Activated CD8-positive, alpha-beta memory T cell treated with anti-CD3 and anti-CD28 coated beads, Interleukin-2, amount 10 ng/mL, durations not matched to agents 7 days and 5 days (primary cell): ENCODE data around the gene PLAGL2. TPM values are rescaled to one million over a fixed set of nuclear protein-coding genes. Genes with fewer than 3 reads are reported as not detected.
"Not testable (repeated sequence)": the region's sequence is repeated elsewhere in the genome, so short reads cannot be mapped to it uniquely, and the experiment has no call there.

Experiments
- ATAC-seq: fragments of 150-1000 bp; cut with Tn5 transposase; one replicate; pipeline ENCODE4 v1.10.0; 2021; ENCODE audit warnings: moderate library complexity
- CTCF ChIA-PET: fragments of 350-600 bp; sonication (Branson Sonifier 250); formaldehyde crosslinking; loops from one replicate; lab custom pipeline; 2021; ENCODE audit warnings: antibody characterized with exemption; lab: Charles Lee
- DNase-seq: peaks from one replicate; pipeline ENCODE4 v3.0.0-alpha.2; 2020
- H3K27ac Mint-ChIP-seq: one replicate; pipeline ENCODE4 v1.8.0; 2021; ENCODE audit warnings: mild to moderate bottlenecking, mixed read lengths
- H3K27me3 Mint-ChIP-seq: one replicate; pipeline ENCODE4 v1.8.0; 2021; ENCODE audit warnings: mixed read lengths
- H3K36me3 Mint-ChIP-seq: one replicate; pipeline ENCODE4 v1.8.0; 2021; ENCODE audit warnings: mild to moderate bottlenecking, mixed read lengths
- H3K4me1 Mint-ChIP-seq: one replicate; pipeline ENCODE4 v1.8.0; 2021; ENCODE audit warnings: mixed read lengths
- H3K4me3 Mint-ChIP-seq: one replicate; pipeline ENCODE4 v1.8.0; 2021; ENCODE audit warnings: mild to moderate bottlenecking, moderate library complexity, mixed read lengths
- H3K9me3 Mint-ChIP-seq: one replicate; pipeline ENCODE4 v1.8.0; 2022; ENCODE audit warnings: low read depth, mixed read lengths
- total RNA-seq, 2 experiments: library from RNA; stranded (reverse); gene quantifications; one replicate each; pipeline ENCODE4 v1.2.3, GENCODE V29; 2021

The PLAGL2 gene, protein sequence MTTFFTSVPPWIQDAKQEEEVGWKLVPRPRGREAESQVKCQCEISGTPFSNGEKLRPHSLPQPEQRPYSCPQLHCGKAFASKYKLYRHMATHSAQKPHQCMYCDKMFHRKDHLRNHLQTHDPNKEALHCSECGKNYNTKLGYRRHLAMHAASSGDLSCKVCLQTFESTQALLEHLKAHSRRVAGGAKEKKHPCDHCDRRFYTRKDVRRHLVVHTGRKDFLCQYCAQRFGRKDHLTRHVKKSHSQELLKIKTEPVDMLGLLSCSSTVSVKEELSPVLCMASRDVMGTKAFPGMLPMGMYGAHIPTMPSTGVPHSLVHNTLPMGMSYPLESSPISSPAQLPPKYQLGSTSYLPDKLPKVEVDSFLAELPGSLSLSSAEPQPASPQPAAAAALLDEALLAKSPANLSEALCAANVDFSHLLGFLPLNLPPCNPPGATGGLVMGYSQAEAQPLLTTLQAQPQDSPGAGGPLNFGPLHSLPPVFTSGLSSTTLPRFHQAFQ
- total RNA-seq, result 10 to 100 TPM; 26.3 to 41.4 TPM

DNA sequence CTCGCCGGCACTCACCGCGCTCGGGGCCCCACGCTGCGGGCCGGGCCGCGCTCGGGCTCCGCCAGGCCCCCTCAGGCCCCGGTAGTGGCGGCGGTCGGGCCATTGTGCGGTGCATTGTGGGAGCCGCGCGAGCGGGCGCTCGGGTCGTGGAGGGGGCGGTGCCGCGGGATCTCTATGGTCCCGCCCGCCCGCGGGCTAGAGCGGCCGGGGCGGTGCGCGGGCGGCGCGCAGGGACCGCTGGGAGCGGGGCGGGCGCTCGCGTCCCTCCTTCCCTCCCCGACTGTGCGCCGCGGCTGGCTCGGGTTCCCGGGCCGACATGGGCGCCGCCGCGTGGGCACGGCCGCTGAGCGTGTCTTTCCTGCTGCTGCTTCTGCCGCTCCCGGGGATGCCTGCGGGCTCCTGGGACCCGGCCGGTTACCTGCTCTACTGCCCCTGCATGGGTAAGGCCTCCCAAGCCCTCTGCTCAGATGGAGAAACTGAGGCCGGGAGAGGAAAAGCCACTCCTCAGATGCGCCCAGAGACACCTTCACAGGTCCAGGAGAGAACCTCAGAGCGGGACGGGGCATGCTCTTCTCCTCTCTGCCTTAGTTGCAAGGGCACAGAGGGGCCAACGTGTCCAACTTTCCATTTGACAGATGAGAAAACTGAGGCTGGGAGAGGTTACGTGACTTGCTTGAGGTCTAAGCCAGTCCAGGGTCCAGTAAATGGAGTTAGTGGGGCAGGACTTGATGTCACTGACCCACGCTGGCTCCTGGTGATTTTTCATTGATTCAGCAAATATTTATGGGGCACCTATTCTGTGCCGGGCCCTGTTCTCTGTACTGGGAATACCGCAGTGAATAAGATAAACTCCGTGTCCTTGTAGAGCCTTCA, at the start of gene PLAGL2, which contains the start of gene POFUT1:
Gene PLAGL2, minus strand, starts transcription at position 118 of the 873 bp plus-strand sequence. CDS start 5,565 bp downstream, outside the sequence.
Gene POFUT1, plus strand, starts transcription at position 255 of the 873 bp plus-strand sequence. Its CDS starts 62 bp downstream, at position 317.
- DNase-seq (peak; percentile 90), ATAC-seq (peak; percentile 96)
- H3K4me3 Mint-ChIP-seq, result peak within 1 kb of the TSS; percentile 89
- no peaks in the 10 kb centered on the region for H3K9me3 Mint-ChIP-seq
- H3K27ac Mint-ChIP-seq, result peak within 1 kb of the TSS; percentile 85
- H3K27me3 Mint-ChIP-seq, result no peaks in the 10 kb centered on the region
- peaks cover 77% of the 10 kb centered on the region for H3K4me1 Mint-ChIP-seq
- CTCF ChIA-PET, result interaction anchor here (0.6 to 1.7 kb wide), 3 partner anchors 8 to 151 kb away, joined by 3 to 4 read pairs (median 3); no protein-coding TSS in a partner anchor
- peaks cover 30% of the 10 kb centered on the region for H3K36me3 Mint-ChIP-seq

DNA sequence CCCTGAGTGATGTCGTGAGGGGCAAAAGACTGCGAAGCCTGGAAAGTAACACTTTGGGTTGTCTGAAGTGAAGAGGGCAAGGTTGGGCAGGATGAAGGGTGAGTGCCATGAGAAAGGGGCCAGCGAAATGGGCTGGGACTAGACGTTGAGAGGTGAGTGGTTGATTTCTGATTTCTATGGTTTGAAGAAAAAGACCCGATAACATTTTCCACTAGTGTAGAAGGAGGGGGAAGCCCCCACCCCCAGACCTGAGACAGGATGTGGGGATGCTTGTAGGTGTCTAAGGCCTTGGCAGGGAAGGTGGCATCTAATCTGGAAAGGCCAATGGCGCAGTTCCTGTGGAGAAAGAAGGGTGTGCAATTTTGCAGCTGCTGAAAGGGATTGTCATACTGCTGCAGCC, 44.6 kb upstream of the PLAGL2 start:
- ATAC-seq, result peak; percentile 16
- Mint-ChIP-seq H3K4me1 (peaks cover 39% of the 10 kb centered on the region), H3K4me3 (no peak overlapping the region), H3K27ac (peak overlapping the region; percentile 69), H3K9me3 (no peaks in the 10 kb centered on the region), H3K36me3 (peaks cover 5% of the 10 kb centered on the region), H3K27me3 (no peaks in the 10 kb centered on the region)
- CTCF ChIA-PET, result no interaction called here
- DNase-seq, result peak; percentile 71

GRCh38 chr20:32251470-32251869, 43.9 kb upstream of the PLAGL2 start:
- Mint-ChIP-seq H3K27me3 (no peaks in the 10 kb centered on the region), H3K4me3 (no peak overlapping the region), H3K27ac (peak overlapping the region; percentile 56), H3K9me3 (no peaks in the 10 kb centered on the region), H3K4me1 (peaks cover 36% of the 10 kb centered on the region), H3K36me3 (peaks cover 5% of the 10 kb centered on the region)
- DNase-seq (no peak), ATAC-seq (no peak)
- CTCF ChIA-PET, result no interaction called here

DNA sequence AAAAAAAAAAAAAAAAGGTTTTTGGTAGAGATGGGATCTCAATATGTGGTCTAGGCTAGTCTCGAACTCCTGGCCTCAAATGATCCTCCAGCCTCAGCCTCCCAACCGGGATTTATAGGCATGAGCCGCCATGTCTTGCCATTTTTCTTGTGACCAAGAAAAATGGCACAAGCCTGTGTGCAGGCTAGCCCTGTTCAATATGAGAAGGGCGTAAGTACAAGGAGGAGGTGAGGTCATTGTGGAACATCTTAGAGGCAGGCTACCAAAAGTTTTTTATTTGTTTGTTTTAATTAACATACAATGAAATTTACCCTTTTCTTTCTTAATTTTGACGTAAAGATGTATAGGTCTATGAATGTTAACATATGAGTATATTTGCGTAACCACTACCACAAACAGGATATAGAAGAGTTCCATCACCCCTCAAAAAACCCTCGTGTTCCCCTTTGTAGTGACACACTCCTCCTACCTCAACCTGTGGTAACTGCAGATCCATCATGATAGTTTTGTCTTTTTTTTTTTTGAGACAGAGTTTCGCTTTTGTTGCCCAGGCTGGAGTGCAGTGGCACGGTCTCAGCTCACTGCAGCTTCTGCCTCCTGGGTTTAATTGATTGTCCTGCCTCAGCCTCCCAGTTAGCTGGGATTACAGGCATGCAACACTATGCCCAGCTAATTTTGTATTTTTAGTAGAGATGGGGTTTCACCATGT, 41.6 kb upstream of the PLAGL2 start:
- H3K4me1 Mint-ChIP-seq, result peaks cover 30% of the 10 kb centered on the region
- CTCF ChIA-PET, result interaction anchor here (0.6 to 1.5 kb wide), 6 partner anchors 9 to 236 kb away, joined by 3 read pairs; no protein-coding TSS in a partner anchor

DNA sequence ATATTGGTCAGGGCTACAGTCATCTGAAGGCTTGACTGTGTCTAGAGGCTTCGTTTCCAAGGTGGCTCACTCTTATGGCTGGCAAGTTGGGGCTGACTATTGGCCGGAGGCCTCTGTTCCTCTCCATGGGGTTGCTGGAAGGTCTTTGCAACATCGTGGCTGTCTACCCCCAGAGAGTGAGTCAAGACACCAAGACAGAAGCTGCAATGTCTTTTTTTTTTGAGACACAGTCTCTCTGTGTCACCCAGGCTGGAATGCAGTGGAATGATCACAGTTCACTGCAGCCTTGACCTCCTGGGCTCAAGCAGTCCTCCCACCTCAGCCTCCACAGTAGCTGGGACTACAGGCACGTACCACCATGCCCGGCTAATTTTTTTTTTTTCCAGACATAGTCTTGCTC, 40.5 kb upstream of the PLAGL2 start:
- no peak for DNase-seq

More for the DNA sequence above, 41.6 kb upstream of the PLAGL2 start:
- ATAC-seq (peak; percentile 92), DNase-seq (peak; percentile 73)
- Mint-ChIP-seq H3K9me3 (no peaks in the 10 kb centered on the region), H3K27me3 (no peaks in the 10 kb centered on the region), H3K27ac (peak overlapping the region; percentile 81), H3K36me3 (peaks cover 5% of the 10 kb centered on the region), H3K4me3 (peak overlapping the region; percentile 28)

DNA sequence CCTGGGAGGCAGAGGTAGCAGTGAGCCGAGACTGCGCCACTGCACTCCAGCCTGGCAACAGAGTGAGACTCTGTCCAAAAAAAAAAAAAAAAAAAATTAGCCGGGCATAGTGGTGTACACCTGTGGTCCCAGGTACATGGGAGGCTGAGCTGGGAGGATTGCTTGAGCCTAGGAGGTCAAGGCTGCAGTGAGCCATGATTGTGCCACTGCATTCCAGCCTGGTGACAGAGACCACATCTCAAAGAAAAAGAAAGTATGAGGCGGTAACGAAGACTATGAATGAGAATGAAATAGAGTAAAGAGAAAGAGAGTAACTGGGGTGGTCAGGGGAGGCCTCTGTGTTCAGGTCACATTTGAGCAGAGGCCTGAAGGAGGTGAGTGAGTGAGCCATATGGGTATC, 38.7 kb upstream of the PLAGL2 start:
- H3K27ac Mint-ChIP-seq, H3K9me3 Mint-ChIP-seq, H3K36me3 Mint-ChIP-seq, ATAC-seq, H3K4me3 Mint-ChIP-seq, DNase-seq, H3K27me3 Mint-ChIP-seq: not testable (repeated sequence)
- CTCF ChIA-PET, result interaction anchor here (0.7 to 1.8 kb wide), 2 partner anchors 14 to 32 kb away, joined by 3 to 4 read pairs; no protein-coding TSS in a partner anchor
- peaks cover 12% of the 10 kb centered on the region for H3K4me1 Mint-ChIP-seq

More for the DNA sequence above, 40.5 kb upstream of the PLAGL2 start:
- no peak overlapping the region for H3K27ac Mint-ChIP-seq
- no peaks in the 10 kb centered on the region for H3K27me3 Mint-ChIP-seq
- CTCF ChIA-PET, result interaction anchor here (0.6 to 0.9 kb wide), 3 partner anchors 21 to 88 kb away, joined by 3 read pairs; no protein-coding TSS in a partner anchor
- ATAC-seq, result no peak
- peaks cover 26% of the 10 kb centered on the region for H3K4me1 Mint-ChIP-seq
- no peaks in the 10 kb centered on the region for H3K9me3 Mint-ChIP-seq
- no peak overlapping the region for H3K4me3 Mint-ChIP-seq
- H3K36me3 Mint-ChIP-seq, result peaks cover 2% of the 10 kb centered on the region

- Mint-ChIP-seq H3K27me3 (no peaks in the 10 kb centered on the region), H3K27ac (no peak overlapping the region), H3K9me3 (no peaks in the 10 kb centered on the region), H3K4me1 (peaks cover 15% of the 10 kb centered on the region), H3K36me3 (no peaks in the 10 kb centered on the region), H3K4me3 (no peak overlapping the region)
- CTCF ChIA-PET, result interaction anchor here (1.0 kb wide), 1 partner anchor 9 kb away, joined by 3 read pairs; no protein-coding TSS in a partner anchor
- ATAC-seq (no peak), DNase-seq (no peak)
Measured at GRCh38 chr20:32244959-32245358, 37.4 kb upstream of the PLAGL2 start.

DNA sequence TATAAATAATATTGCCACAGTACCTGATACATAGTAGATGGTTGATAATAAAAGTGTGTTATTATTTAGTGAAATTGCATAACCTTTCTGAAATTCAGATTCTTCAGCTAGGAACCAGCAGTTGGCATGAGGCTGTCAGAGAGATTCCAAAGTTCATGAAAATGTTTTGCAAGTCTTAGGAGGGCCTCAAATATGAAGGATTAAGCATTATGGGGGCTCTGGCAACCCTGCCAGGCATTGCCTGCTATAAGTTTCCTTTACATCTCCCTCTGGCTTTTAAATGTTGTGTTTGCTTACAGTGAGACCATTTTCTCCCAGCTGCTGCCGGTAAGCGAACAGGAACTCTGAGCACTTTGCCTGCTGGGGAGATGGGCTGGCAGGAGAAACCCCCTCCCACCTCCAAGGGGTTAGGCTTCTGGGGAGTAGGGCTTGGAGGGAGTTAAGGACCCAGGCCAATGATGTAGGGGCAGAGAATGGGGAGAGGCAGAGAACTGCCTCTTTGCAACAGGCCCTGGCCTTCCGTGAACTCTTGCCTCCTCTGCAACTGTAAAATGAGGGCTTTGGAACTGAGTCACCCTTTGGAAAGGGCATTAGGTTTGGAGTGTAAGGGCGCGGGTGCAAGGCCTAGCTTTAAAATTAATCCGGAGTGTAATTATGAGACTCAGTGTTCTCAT, 36.7 kb upstream of the PLAGL2 start:
- H3K27ac Mint-ChIP-seq, result no peak overlapping the region
- DNase-seq, result no peak
- CTCF ChIA-PET, result no interaction called here
- H3K4me1 Mint-ChIP-seq, result peaks cover 9% of the 10 kb centered on the region
- no peak overlapping the region for H3K4me3 Mint-ChIP-seq
- H3K27me3 Mint-ChIP-seq, result no peaks in the 10 kb centered on the region
- ATAC-seq, result no peak
- H3K9me3 Mint-ChIP-seq, result no peaks in the 10 kb centered on the region
- no peaks in the 10 kb centered on the region for H3K36me3 Mint-ChIP-seq

DNA sequence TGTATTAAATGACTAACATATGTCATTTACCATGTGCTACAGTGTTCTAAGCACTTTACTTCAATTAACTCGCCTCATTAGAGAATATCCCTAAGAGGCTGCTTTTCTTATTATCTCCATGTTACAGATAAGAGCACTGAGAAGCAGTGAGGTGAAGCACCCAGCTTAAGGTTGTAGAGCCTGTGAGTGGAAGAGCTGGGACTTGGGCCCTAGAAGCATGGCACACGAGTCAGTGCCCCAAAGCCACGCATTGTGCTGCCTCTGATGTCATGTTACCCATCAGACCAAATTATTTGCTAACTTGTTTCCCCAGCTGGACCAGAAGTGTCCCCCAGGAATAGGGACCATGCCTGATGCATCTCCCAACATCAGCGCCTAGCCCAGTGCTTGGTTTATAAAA, 34.3 kb upstream of the PLAGL2 start:
- no peak for ATAC-seq
- CTCF ChIA-PET, result interaction anchor here (1.1 kb wide), 1 partner anchor 10 kb away, joined by 3 read pairs; no protein-coding TSS in a partner anchor

DNA sequence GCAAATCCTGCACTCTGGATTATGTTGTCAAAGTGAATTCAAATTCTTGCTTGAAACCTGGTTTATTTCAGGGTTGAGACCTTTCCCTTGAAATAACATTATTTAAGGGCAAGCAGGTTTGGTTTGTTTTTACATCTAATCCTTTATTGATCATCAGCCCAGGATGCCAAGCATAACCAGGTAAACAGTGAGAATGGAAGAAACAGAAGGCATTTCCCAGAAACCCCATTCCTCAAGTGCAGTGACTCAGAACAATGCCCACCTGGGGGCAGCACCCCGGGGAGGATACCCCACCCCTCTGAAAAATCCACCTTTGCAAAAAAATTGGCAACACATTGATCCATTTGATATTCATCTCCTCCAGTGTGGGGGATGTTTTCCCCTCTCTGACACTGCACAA, 32.7 kb upstream of the PLAGL2 start:
- peaks cover 5% of the 10 kb centered on the region for H3K4me1 Mint-ChIP-seq
- no peak overlapping the region for H3K4me3 Mint-ChIP-seq
- no peaks in the 10 kb centered on the region for H3K27me3 Mint-ChIP-seq
- no peak for ATAC-seq
- H3K36me3 Mint-ChIP-seq, result peaks cover 8% of the 10 kb centered on the region
- DNase-seq, result no peak
- CTCF ChIA-PET, result interaction anchor here (0.6 kb wide), 1 partner anchor 9 kb away, joined by 3 read pairs; no protein-coding TSS in a partner anchor
- H3K27ac Mint-ChIP-seq, result no peak overlapping the region
- H3K9me3 Mint-ChIP-seq, result no peaks in the 10 kb centered on the region

More for the DNA sequence above, 34.3 kb upstream of the PLAGL2 start:
- Mint-ChIP-seq H3K4me1 (peaks cover 5% of the 10 kb centered on the region), H3K4me3 (no peak overlapping the region), H3K27me3 (no peaks in the 10 kb centered on the region), H3K36me3 (peaks cover 3% of the 10 kb centered on the region), H3K9me3 (no peaks in the 10 kb centered on the region), H3K27ac (no peak overlapping the region)
- no peak for DNase-seq

DNA sequence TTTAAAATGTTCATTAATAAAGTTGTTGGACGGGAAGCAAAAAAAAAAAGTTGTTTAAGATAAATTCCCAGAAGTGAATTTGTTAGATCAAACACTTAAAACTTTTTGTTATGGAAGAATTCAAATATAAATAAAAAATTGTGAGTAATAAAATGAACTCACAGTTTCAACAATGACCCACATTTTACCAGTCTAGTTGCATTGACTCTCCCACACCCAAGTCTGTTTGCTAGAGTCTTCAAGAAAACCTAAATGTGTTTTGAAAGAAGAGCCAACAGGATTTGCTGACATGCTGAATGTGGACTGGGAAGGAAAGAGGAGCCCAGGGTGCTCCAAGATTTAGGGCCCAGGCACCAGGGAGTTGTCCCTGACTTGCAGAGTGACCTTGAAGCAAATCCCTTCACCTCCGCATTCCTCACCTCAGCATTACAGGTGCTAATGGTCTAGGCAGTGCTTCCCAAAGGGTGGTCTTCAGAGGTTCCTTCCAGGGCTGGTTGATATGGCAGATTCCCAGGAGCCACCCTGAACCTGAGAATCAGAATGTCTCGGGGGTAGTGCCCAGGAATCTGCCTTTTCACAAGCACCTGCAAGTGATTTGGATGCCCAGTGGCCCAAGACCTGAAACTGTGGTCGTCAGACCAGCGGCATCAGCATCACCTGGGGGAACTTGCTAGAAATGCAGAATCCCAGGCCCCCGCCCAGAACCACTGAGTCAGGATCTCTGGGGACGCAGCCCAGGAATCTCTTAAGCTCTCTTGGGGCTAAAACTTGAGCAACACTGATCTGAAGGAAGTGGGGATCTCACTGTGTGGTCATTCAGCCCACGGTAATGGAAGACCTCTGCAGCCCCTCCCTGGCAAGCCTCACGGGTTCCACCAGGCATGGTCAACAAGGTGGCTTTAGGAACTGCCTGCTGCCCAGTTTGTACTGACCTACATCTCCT, 31.2 kb upstream of the PLAGL2 start:
- H3K27me3 Mint-ChIP-seq, result no peaks in the 10 kb centered on the region
- H3K27ac Mint-ChIP-seq, result no peak overlapping the region
- no peak for DNase-seq
- no peaks in the 10 kb centered on the region for H3K9me3 Mint-ChIP-seq
- H3K4me1 Mint-ChIP-seq, result peaks cover 6% of the 10 kb centered on the region
- no peak for ATAC-seq
- H3K36me3 Mint-ChIP-seq, result peaks cover 12% of the 10 kb centered on the region
- CTCF ChIA-PET, result no interaction called here
- H3K4me3 Mint-ChIP-seq, result no peak overlapping the region
